NCI-H526 (cell line): ENCODE measurements around the gene PAX7.
"Not testable (repeated sequence)": the region's sequence is repeated elsewhere in the genome, so short reads cannot be mapped to it uniquely, and the experiment has no call there.

Experiments used
- DNase-seq, 2 experiments: peaks; one replicate each; lab custom pipeline; 2025; lab: John Stamatoyannopoulos, UW

The PAX7 gene

GRCh38 chr1:18760156-18760555 lies 129.5 kb downstream of the PAX7 start:
- DNase-seq = no peak

- DNase-seq = no peak
Measured at GRCh38 chr1:18761948-18762840, 131.5 kb downstream of the PAX7 start.

GRCh38 chr1:18764362-18764761 lies 133.7 kb downstream of the PAX7 start:
- DNase-seq = no peak

- no peak for DNase-seq
Measured at GRCh38 chr1:18765725-18766124, 135.1 kb downstream of the PAX7 start.

GRCh38 chr1:18766328-18766727 lies 135.7 kb downstream of the PAX7 start:
- no peak for DNase-seq

GRCh38 chr1:18767576-18767975 lies 136.9 kb downstream of the PAX7 start:
- DNase-seq = not testable (repeated sequence)

- no peak for DNase-seq
Measured at GRCh38 chr1:18768086-18768485, 137.4 kb downstream of the PAX7 start.

- no peak for DNase-seq
Measured at GRCh38 chr1:18769140-18769539, 138.5 kb downstream of the PAX7 start.

- DNase-seq = no peak
Measured at GRCh38 chr1:18770799-18771198, 140.2 kb downstream of the PAX7 start.

- no peak for DNase-seq
Measured at GRCh38 chr1:18773753-18774152, 143.1 kb downstream of the PAX7 start.

GRCh38 chr1:18775341-18775740 lies 144.7 kb downstream of the PAX7 start:
- no peak for DNase-seq

GRCh38 chr1:18776777-18777176 lies 146.1 kb downstream of the PAX7 start:
- DNase-seq = no peak

- no peak for DNase-seq
Measured at GRCh38 chr1:18778437-18778836, 147.8 kb downstream of the PAX7 start.

- DNase-seq = no peak
Measured at GRCh38 chr1:18781031-18781430, 150.4 kb downstream of the PAX7 start.

GRCh38 chr1:18783705-18784481 lies 153.2 kb downstream of the PAX7 start:
- peak in 1 of 2 experiments; percentile 18 for DNase-seq

GRCh38 chr1:18784482-18784831 lies 153.8 kb downstream of the PAX7 start:
- no peak for DNase-seq

- no peak for DNase-seq
Measured at GRCh38 chr1:18786149-18786548, 155.5 kb downstream of the PAX7 start.

- no peak for DNase-seq
Measured at GRCh38 chr1:18787825-18788385, 157.3 kb downstream of the PAX7 start.

GRCh38 chr1:18789246-18789645 lies 158.6 kb downstream of the PAX7 start:
- no peak for DNase-seq

- DNase-seq = no peak
Measured at GRCh38 chr1:18792747-18793146, 162.1 kb downstream of the PAX7 start.

GRCh38 chr1:18793164-18793563 lies 162.5 kb downstream of the PAX7 start:
- no peak for DNase-seq

- DNase-seq = no peak
Measured at GRCh38 chr1:18794051-18794450, 163.4 kb downstream of the PAX7 start.

GRCh38 chr1:18794561-18794960 lies 163.9 kb downstream of the PAX7 start:
- peak in 1 of 2 experiments; percentile 16 for DNase-seq
